ENCODE measurements around the gene FRMPD4.

The FRMPD4 gene

GRCh38 chrX:12210196-12210815 lies 72.0 kb downstream of the FRMPD4 start:
- DNase-seq (ENCODE audit: low read depth) = no peak
- no peak overlapping the region for H3K4me3 ChIP-seq (ENCODE audit: low read length)
- TF ChIP-seq, protein P1, sequence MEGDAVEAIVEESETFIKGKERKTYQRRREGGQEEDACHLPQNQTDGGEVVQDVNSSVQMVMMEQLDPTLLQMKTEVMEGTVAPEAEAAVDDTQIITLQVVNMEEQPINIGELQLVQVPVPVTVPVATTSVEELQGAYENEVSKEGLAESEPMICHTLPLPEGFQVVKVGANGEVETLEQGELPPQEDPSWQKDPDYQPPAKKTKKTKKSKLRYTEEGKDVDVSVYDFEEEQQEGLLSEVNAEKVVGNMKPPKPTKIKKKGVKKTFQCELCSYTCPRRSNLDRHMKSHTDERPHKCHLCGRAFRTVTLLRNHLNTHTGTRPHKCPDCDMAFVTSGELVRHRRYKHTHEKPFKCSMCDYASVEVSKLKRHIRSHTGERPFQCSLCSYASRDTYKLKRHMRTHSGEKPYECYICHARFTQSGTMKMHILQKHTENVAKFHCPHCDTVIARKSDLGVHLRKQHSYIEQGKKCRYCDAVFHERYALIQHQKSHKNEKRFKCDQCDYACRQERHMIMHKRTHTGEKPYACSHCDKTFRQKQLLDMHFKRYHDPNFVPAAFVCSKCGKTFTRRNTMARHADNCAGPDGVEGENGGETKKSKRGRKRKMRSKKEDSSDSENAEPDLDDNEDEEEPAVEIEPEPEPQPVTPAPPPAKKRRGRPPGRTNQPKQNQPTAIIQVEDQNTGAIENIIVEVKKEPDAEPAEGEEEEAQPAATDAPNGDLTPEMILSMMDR (conservative IDR thresholded peaks at IDR 0.05; ENCODE audit: low read depth, low read length) = no peak

DNA sequence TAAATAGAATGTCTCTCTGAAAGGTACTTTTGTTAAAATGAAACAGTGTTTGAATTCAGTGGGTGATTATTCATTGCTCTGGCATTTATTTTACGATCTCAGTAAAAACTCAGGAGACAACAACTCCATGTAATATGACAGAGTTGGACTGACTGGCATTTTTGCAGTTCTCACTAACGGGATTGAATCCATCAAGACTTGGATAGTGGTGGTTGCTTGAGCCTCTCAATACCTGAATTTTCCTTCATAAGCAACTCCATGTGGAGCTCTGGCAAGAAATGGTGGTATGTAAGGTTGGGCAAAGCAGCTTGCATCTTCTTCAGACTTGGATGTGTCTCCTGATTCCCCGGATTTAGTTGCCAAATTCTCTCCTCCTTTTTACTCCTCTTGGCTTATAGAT lies 72.7 kb downstream of the FRMPD4 start:
- no peak overlapping the region for H3K4me3 ChIP-seq (ENCODE audit: low read length)
- TF ChIP-seq, protein P1 (conservative IDR thresholded peaks at IDR 0.05; ENCODE audit: low read depth, low read length) = no peak
- no peak for DNase-seq (ENCODE audit: low read depth)

DNA sequence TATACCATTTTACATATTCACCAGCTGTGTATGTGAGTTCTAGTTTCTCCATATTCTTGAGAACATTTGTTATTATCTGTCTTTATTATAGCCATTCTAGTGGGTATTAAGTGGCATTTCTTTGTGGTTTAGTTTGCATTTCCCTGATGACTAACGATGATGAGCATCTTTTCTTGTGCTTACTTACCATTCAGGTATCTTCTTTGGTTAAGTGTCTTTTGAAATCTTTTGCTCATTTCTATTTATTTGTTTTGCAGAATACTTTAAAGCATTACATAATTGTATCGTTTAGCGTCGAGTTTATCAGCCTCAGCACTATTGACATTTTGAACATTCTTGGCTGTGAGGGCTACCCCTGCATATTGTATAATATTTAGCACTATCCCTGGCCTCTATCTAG lies 85.4 kb downstream of the FRMPD4 start:
- TF ChIP-seq, protein P1 (conservative IDR thresholded peaks at IDR 0.05; ENCODE audit: low read depth, low read length) = no peak
- H3K4me3 ChIP-seq (ENCODE audit: low read length) = no peak overlapping the region
- no peak for DNase-seq (ENCODE audit: low read depth)

DNA sequence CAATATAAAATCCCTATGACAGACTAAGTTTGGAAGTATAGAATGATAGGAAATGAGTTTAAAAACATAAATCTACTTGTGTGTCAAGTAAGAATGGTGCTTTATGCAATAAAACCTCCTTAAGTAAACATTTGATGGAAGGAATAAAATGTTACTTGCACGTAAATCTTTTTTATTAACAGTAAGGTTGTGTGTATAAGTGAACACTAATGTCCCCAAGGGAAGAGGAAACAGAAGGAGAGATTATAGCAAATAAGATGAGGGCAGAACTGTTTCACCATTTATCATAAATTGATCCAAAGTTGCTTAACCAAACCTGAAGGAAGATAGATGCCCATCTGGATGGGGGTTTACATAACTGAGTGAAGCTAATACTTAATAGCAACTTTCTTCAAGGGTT lies 86.8 kb downstream of the FRMPD4 start:
- H3K4me3 ChIP-seq (ENCODE audit: low read length) = no peak overlapping the region
- TF ChIP-seq, protein P1 (conservative IDR thresholded peaks at IDR 0.05; ENCODE audit: low read depth, low read length) = no peak
- DNase-seq (ENCODE audit: low read depth) = no peak

DNA sequence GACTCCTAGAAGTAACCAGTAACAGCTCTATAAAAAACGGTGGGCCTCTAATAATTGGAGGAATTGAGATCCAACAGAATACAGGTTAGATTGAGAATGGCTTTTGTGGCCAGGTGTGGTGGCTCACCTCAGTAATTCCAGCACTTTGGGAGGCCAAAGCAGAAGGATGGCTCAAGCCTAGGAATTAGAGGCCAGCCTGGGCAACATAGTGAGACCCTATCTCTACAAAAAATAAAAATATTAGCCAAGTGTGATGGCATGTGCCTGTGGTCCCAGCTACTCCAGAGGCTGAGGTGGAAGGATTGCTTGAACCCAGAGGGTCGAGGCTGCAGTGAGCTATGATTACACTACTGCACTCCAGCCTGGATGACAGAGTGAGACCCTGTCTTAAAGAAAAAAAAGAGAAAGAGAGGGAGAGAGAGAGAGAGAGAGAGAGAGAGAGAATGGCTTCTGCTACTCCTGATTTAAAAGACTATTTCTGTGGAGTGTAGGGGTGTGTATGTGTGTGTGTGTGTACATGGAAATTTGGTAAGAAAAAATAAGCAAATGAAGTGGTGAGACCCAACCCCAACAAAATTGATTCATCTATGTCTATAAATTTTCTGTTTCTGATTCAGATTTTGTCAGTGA lies 89.3 kb downstream of the FRMPD4 start:
- no peak overlapping the region for H3K4me3 ChIP-seq (ENCODE audit: low read length)
- no peak for DNase-seq (ENCODE audit: low read depth)
- TF ChIP-seq, protein P1 (conservative IDR thresholded peaks at IDR 0.05; ENCODE audit: low read depth, low read length) = no peak

DNA sequence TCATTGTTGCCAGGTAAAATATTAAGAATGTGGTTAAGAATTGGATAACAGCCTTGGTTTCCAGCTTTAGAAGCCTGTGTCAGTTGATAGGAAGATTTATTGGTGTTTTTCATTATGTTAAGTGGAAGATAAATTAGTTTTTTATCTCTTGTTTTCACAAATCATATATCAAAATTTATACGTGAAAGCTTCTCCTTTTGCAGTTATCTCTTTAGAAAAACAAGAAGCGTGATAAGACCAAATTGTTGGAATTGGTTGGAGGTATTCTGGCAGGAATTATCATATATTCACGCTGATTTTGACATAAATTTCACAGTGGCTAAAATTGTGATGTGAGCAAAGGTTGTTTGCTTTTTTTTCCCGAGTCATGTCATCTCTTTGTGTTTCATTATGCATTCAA lies 90.6 kb downstream of the FRMPD4 start:
- no peak overlapping the region for H3K4me3 ChIP-seq (ENCODE audit: low read length)
- TF ChIP-seq, protein P1 (conservative IDR thresholded peaks at IDR 0.05; ENCODE audit: low read depth, low read length) = no peak
- no peak for DNase-seq (ENCODE audit: low read depth)

DNA sequence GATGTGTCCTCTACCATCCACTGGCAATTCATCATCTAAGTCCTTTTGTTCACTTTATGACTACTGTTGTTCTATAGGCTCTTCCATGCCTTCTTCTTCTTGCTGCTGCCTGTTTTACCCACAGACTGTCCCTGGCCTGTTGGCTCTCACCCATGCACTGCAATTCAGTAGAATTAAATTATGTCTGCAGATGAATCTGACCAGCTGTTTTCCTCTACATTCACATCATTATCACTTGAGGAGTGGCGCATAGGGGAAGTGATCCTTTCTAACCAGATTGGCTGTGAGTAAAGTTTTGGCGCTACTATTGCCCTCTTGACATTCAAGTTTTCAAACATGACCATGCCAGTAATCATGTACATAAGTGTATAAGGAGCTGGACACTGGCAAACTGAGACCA lies 91.7 kb downstream of the FRMPD4 start:
- no peak for DNase-seq (ENCODE audit: low read depth)
- TF ChIP-seq, protein P1 (conservative IDR thresholded peaks at IDR 0.05; ENCODE audit: low read depth, low read length) = no peak
- no peak overlapping the region for H3K4me3 ChIP-seq (ENCODE audit: low read length)

Measured in retinal pigment epithelial cell (primary cell).